ENCODE results near the gene GAL3ST1. TPM values are rescaled to one million over a fixed set of nuclear protein-coding genes. Genes with fewer than 3 reads are reported as not detected.

The GAL3ST1 gene
- total and polyA plus RNA-seq, 10 of the 15 experiments (the other 5 are each of a cell fraction or from before 2014, with no cell fraction given), result not detected

- TF ChIP-seq CEBPB (IDR thresholded peaks at IDR 0.05; ENCODE audit: borderline replicate concordance in 1 of 2, low read depth in 2 of 2, low read length in 2 of 2) (no peak), ZNF217 (IDR thresholded peaks at IDR 0.05) (no peak), ATF3 (IDR thresholded peaks at IDR 0.05; ENCODE audit: borderline replicate concordance, extremely low read depth, low read depth, low read length) (no peak)
Observed at GRCh38 chr22:30582788-30583545, 8.5 kb upstream of the GAL3ST1 start (continued).

- in situ Hi-C loops (cut with MboI) (no loop called here), intact Hi-C loops (cut with micrococcal nuclease; ENCODE audit: unreplicated experiment) (no loop called here)
- no peak for ATAC-seq
- H3K27me3 ChIP-seq (replicated peaks in 1 of 2; ENCODE audit: control insufficient read depth in 2 of 2, insufficient read depth in 2 of 2, low read length in 1 of 2), result no peaks in the 10 kb centered on the region
- no peak overlapping the region for H3K27ac ChIP-seq (ENCODE audit: control insufficient read depth, insufficient read depth)
- H4K20me1 ChIP-seq (ENCODE audit: control insufficient read depth, insufficient read depth), result no peaks in the 10 kb centered on the region
- H3K9me3 ChIP-seq (replicated peaks; ENCODE audit: control insufficient read depth, insufficient read depth, low read length), result no peaks in the 10 kb centered on the region
- ChIA-PET CTCF (no interaction called here), RAD21 (ENCODE audit: unreplicated experiment) (interaction anchor here (0.5 kb wide), 1 partner anchor 25 kb away, joined by 3 read pairs; the partner anchor contains the start of gene TCN2), SMC1A (ENCODE audit: uncharacterized antibody, unreplicated experiment) (no interaction called here), POLR2A (interaction anchor here (0.5 kb wide), 1 partner anchor 63 kb away, joined by 3 read pairs; no protein-coding TSS in a partner anchor)
- H3K36me3 ChIP-seq (ENCODE audit: control insufficient read depth in 2 of 2, insufficient read depth in 2 of 2, low read length in 1 of 2), result peaks cover 34 to 68% of the 10 kb centered on the region in 2 experiments
- FAIRE-seq, result no peak
- no peaks in the 10 kb centered on the region for H3K4me1 ChIP-seq (ENCODE audit: control insufficient read depth, insufficient read depth, low read length)
- no peaks in the 10 kb centered on the region for H3K79me2 ChIP-seq (ENCODE audit: control insufficient read depth, insufficient read depth, low read length)
- no peak for DNase-seq (ENCODE audit: low read depth, low spot score)
- H3K4me3 ChIP-seq, result no peak overlapping the region
- no peak overlapping the region for H3K9ac ChIP-seq (ENCODE audit: control insufficient read depth, insufficient read depth, low read length)
- no peak overlapping the region for H3K4me2 ChIP-seq (ENCODE audit: control insufficient read depth, insufficient read depth)
- BruUV-seq (replicated peaks), result no TSS peak
- H2AFZ ChIP-seq (ENCODE audit: control insufficient read depth, low read depth, low read length), result no peak overlapping the region
- 99% methylated on average over 6 of the region's 6 CpGs for WGBS (ENCODE audit: insufficient coverage, insufficient replicate concordance, low lambda C conversion rate, missing lambda C conversion rate)
- no peak for TF ChIP-seq SREBF1 (IDR thresholded peaks at IDR 0.05; ENCODE audit: low read length)
- TF ChIP-seq KLF5 (IDR thresholded peaks at IDR 0.05; ENCODE audit: partially characterized antibody), result no peak
- no peak for TF ChIP-seq ELK1 (IDR thresholded peaks at IDR 0.05; ENCODE audit: low read depth, low read length)
- TF ChIP-seq SIX5 (IDR thresholded peaks at IDR 0.05; ENCODE audit: low read depth, low read length, severe bottlenecking), result no peak
- no peak for TF ChIP-seq E2F8 (IDR thresholded peaks at IDR 0.05; ENCODE audit: low read depth, partially characterized antibody)
- no peak for TF ChIP-seq ATF2 (IDR thresholded peaks at IDR 0.05; ENCODE audit: low read length)
Observed at GRCh38 chr22:30582051-30582450, 7.6 kb upstream of the GAL3ST1 start.

All from GM12878 (cell line).